ENCODE data around the gene DNAJC13.
"Not testable (repeated sequence)": the region's sequence is repeated elsewhere in the genome, so short reads cannot be mapped to it uniquely, and the experiment has no call there.

Gene DNAJC13

GRCh38 chr3:132550579-132551305 lies 133.4 kb downstream of the DNAJC13 start:
- DNase-seq = no peak

- no peak for DNase-seq
Measured at GRCh38 chr3:132553826-132554225, 136.5 kb downstream of the DNAJC13 start.

- no peak for DNase-seq
Measured at GRCh38 chr3:132554437-132554836, 137.1 kb downstream of the DNAJC13 start.

GRCh38 chr3:132555306-132556035 lies 138.2 kb downstream of the DNAJC13 start:
- no peak for DNase-seq

GRCh38 chr3:132556036-132556386 lies 138.7 kb downstream of the DNAJC13 start:
- not testable (repeated sequence) for DNase-seq

- DNase-seq = no peak
Measured at GRCh38 chr3:132556508-132557159, 139.3 kb downstream of the DNAJC13 start.

- DNase-seq = no peak
Measured at GRCh38 chr3:132561003-132561402, 143.7 kb downstream of the DNAJC13 start.

GRCh38 chr3:132563420-132564069 lies 146.2 kb downstream of the DNAJC13 start:
- no peak for DNase-seq

GRCh38 chr3:132564070-132564465 lies 146.8 kb downstream of the DNAJC13 start:
- no peak for DNase-seq

GRCh38 chr3:132568422-132568821 lies 151.1 kb downstream of the DNAJC13 start:
- no peak for DNase-seq

- no peak for DNase-seq
Measured at GRCh38 chr3:132569153-132569552, 151.9 kb downstream of the DNAJC13 start.

- no peak for DNase-seq
Measured at GRCh38 chr3:132569580-132569979, 152.3 kb downstream of the DNAJC13 start.

GRCh38 chr3:132570016-132570415 lies 152.7 kb downstream of the DNAJC13 start:
- no peak for DNase-seq

GRCh38 chr3:132573797-132574211 lies 156.5 kb downstream of the DNAJC13 start:
- no peak for DNase-seq

GRCh38 chr3:132587401-132587800 lies 170.1 kb downstream of the DNAJC13 start:
- no peak for DNase-seq

Measured in NCI-H526 treated with DMSO at 0.1 percent for 48 hours (cell line).